ENCODE results near the gene MRPS35.

Gene MRPS35

DNA sequence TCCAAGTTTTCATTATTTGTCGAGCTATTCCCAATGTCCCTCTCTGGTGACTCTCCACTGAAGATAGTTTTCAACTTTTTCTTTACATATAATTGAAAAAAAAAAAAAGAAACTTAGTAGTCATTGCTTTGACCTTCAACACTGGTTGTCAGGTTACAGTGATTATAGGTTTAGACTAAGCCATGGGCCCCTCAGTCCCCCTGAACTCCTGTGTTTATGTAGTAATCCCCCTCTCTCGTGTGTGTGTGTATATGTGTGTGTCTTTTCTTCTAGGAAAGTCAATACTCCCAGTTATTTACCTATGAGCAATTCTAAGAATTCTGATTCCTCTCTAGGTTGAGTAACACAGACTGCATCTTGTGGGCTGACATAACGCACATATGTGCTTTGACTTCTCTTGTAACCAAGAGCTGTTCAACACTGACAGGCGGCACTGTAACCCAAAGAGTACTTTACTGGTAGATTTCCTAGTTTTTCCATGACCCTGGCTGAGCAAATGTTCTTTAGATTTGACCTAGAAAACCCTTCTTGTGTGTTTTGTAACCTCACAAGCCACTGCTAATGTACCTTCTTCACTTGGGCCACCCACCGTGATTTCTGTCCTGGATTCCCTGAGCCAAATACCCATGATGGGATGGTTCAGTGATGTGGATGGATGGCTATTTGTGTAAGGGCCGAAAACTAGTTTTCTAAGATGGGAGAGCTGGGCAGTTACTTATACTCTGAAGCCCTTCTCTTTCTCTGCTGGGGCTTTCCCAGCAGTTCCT lies 84.4 kb downstream of the MRPS35 start:
- H3K36me3 Mint-ChIP-seq: peaks cover 37% of the 10 kb centered on the region
- no peak for ATAC-seq (ENCODE audit: low read depth)
- no peaks in the 10 kb centered on the region for H3K27me3 Mint-ChIP-seq
- H3K27ac Mint-ChIP-seq: peak overlapping the region; percentile 28
- no peak for DNase-seq (ENCODE audit: low spot score in 2 of 2)
- no peak overlapping the region for H3K4me3 Mint-ChIP-seq
- H3K4me1 Mint-ChIP-seq: no peaks in the 10 kb centered on the region
- no peaks in the 10 kb centered on the region for H3K9me3 Mint-ChIP-seq

- Mint-ChIP-seq H3K4me1 (no peaks in the 10 kb centered on the region), H3K4me3 (no peak overlapping the region), H3K36me3 (peaks cover 39% of the 10 kb centered on the region), H3K9me3 (no peaks in the 10 kb centered on the region), H3K27ac (no peak overlapping the region), H3K27me3 (no peaks in the 10 kb centered on the region)
- no peak for ATAC-seq (ENCODE audit: low read depth)
- DNase-seq (ENCODE audit: low spot score in 2 of 2): no peak
These were observed 85.5 kb downstream of the MRPS35 start for GRCh38 chr12:27796128-27796527.

GRCh38 chr12:27797301-27798025 lies 86.8 kb downstream of the MRPS35 start:
- Mint-ChIP-seq H3K4me3 (no peak overlapping the region), H3K27me3 (no peaks in the 10 kb centered on the region), H3K4me1 (no peaks in the 10 kb centered on the region), H3K9me3 (no peaks in the 10 kb centered on the region), H3K27ac (no peak overlapping the region), H3K36me3 (peaks cover 27% of the 10 kb centered on the region)
- no peak for DNase-seq (ENCODE audit: low spot score in 2 of 2)
- no peak for ATAC-seq (ENCODE audit: low read depth)

GRCh38 chr12:27800819-27801218 lies 90.2 kb downstream of the MRPS35 start:
- H3K36me3 Mint-ChIP-seq: peaks cover 19% of the 10 kb centered on the region
- H3K4me3 Mint-ChIP-seq: no peak overlapping the region
- no peak for ATAC-seq (ENCODE audit: low read depth)
- H3K9me3 Mint-ChIP-seq: no peaks in the 10 kb centered on the region
- H3K27ac Mint-ChIP-seq: no peak overlapping the region
- peaks cover under 1% of the 10 kb centered on the region for H3K27me3 Mint-ChIP-seq
- peaks cover 2% of the 10 kb centered on the region for H3K4me1 Mint-ChIP-seq
- no peak for DNase-seq (ENCODE audit: low spot score in 2 of 2)

GRCh38 chr12:27801630-27802029 lies 91.0 kb downstream of the MRPS35 start:
- peaks cover 2% of the 10 kb centered on the region for H3K4me1 Mint-ChIP-seq
- H3K4me3 Mint-ChIP-seq: no peak overlapping the region

DNA sequence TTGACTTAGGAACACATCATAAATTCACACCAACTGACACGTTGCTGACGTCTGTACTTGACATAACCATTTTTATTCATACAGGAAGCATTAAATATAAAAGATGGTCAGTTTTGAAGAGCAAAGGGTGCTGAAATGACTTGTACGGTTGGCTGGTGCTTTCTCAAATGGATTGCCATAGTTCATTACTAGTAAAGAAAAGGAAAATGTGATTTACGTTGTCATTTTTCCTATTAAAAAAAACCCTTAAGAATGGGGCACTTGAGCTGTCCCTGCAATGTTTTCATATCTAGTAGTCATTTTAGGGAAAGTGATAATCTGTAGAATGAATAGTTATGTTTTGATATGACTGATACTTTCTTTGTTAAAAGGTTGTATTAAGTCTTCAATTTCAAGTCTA lies 91.9 kb downstream of the MRPS35 start:
- peaks cover 5% of the 10 kb centered on the region for H3K27me3 Mint-ChIP-seq
- no peak overlapping the region for H3K4me3 Mint-ChIP-seq
- DNase-seq (ENCODE audit: low spot score in 2 of 2): no peak
- no peaks in the 10 kb centered on the region for H3K9me3 Mint-ChIP-seq
- peaks cover 7% of the 10 kb centered on the region for H3K36me3 Mint-ChIP-seq
- no peak overlapping the region for H3K27ac Mint-ChIP-seq
- ATAC-seq (ENCODE audit: low read depth): no peak
- H3K4me1 Mint-ChIP-seq: peaks cover 2% of the 10 kb centered on the region

More at GRCh38 chr12:27801630-27802029, 91.0 kb downstream of the MRPS35 start:
- DNase-seq (ENCODE audit: low spot score in 2 of 2): no peak
- H3K27ac Mint-ChIP-seq: no peak overlapping the region
- no peaks in the 10 kb centered on the region for H3K9me3 Mint-ChIP-seq
- H3K36me3 Mint-ChIP-seq: peaks cover 14% of the 10 kb centered on the region
- peaks cover 5% of the 10 kb centered on the region for H3K27me3 Mint-ChIP-seq
- ATAC-seq (ENCODE audit: low read depth): no peak

DNA sequence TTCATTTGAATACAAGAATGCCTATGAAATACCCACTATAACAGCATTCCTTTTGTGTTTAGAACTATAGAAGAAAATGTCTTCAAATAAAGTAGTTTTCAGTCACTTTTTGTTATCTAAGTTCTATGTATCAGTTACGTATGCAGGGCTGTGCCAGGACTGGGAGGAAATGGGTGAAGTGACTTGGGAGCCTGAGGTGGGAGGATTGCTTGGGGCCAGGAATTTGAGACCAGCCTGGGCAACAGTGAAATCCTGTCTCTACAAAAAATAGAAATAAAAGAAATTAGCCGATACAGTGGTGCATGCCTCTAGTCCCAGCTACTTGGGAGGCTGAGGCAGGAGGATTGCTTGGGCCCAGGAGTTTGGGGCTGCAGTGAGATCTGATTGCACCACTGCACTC lies 92.3 kb downstream of the MRPS35 start:
- ATAC-seq (ENCODE audit: low read depth) (no peak), DNase-seq (ENCODE audit: low spot score in 2 of 2) (no peak)
- Mint-ChIP-seq H3K27me3 (peaks cover 7% of the 10 kb centered on the region), H3K36me3 (peaks cover 3% of the 10 kb centered on the region), H3K27ac (no peak overlapping the region), H3K4me3 (no peak overlapping the region), H3K4me1 (peaks cover 2% of the 10 kb centered on the region), H3K9me3 (no peaks in the 10 kb centered on the region)

- no peaks in the 10 kb centered on the region for H3K36me3 Mint-ChIP-seq
- H3K27ac Mint-ChIP-seq: no peak overlapping the region
- peaks cover 2% of the 10 kb centered on the region for H3K4me1 Mint-ChIP-seq
- H3K9me3 Mint-ChIP-seq: no peaks in the 10 kb centered on the region
- H3K27me3 Mint-ChIP-seq: peaks cover 7% of the 10 kb centered on the region
- DNase-seq (ENCODE audit: low spot score in 2 of 2) (no peak), ATAC-seq (ENCODE audit: low read depth) (no peak)
- no peak overlapping the region for H3K4me3 Mint-ChIP-seq
These were observed 94.6 kb downstream of the MRPS35 start for GRCh38 chr12:27805238-27805637.
